ENCODE data around the gene DNM1L.

The DNM1L gene

DNA sequence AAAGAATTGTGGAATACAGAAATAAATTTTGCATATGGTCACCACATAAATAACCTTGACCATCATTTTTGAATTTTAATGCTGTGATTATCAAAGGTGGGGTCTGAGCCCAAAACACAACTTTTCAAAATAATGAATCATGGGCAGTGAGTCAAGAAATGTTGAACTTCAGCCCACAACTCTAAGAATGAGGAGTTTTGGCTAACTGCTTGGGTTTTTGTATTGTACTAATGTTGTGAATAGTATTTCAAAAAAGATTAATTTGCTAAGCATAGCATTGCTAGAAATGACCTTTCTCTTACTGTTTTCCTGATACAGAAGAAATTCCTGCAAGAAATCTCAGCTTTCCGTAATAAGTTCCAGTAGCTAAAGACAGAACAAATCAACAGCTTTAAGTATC, 101.0 kb downstream of the DNM1L start:
- no peaks in the 10 kb centered on the region for H3K4me1 ChIP-seq
- no peak for TF ChIP-seq CTCF (IDR thresholded peaks at IDR 0.05)
- no peak overlapping the region for H3K27ac ChIP-seq
- no peak for DNase-seq
- peaks cover 0 to 7% of the 10 kb centered on the region in 2 donors for H3K27me3 ChIP-seq
- intact Hi-C loops (cut with DNase I; ENCODE audit: low total_unique reads) = no loop called here
- no peaks in the 10 kb centered on the region for H3K9me3 ChIP-seq
- H3K4me3 ChIP-seq = no peak overlapping the region
- no peaks in the 10 kb centered on the region for H3K36me3 ChIP-seq

GRCh38 chr12:32783029-32783428, 103.9 kb downstream of the DNM1L start:
- no peak for TF ChIP-seq CTCF (IDR thresholded peaks at IDR 0.05)
- intact Hi-C loops (cut with DNase I; ENCODE audit: low total_unique reads) = no loop called here
- no peak overlapping the region for H3K4me3 ChIP-seq
- no peak overlapping the region for H3K27ac ChIP-seq
- H3K27me3 ChIP-seq = peaks cover 0 to 4% of the 10 kb centered on the region in 2 donors
- H3K36me3 ChIP-seq = no peaks in the 10 kb centered on the region
- H3K4me1 ChIP-seq = no peaks in the 10 kb centered on the region
- no peak for DNase-seq
- H3K9me3 ChIP-seq = no peaks in the 10 kb centered on the region

DNA sequence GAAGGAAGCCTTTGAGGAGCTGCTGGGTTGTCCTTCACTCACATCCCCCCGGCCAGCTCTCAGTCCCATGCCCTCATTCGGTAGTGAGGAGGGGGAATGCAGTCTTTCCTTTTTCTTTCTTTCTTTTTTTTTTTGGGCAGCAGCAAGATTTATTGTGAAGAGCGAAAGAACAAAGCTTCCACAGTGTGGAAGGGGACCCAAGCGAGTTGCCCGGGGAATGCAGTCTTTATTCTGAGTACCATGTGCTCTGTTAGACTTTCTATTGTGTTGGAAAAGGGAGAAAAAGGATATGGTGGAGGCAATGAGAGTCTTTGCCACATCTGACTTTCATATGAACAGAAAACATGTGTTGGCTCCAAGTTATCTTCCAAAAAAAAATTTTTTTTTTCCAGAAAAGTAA, 106.5 kb downstream of the DNM1L start:
- H3K4me1 ChIP-seq = no peaks in the 10 kb centered on the region
- intact Hi-C loops (cut with DNase I; ENCODE audit: low total_unique reads) = no loop called here
- H3K36me3 ChIP-seq = no peaks in the 10 kb centered on the region
- no peaks in the 10 kb centered on the region for H3K9me3 ChIP-seq
- no peak for DNase-seq
- H3K4me3 ChIP-seq = no peak overlapping the region
- no peaks in the 10 kb centered on the region for H3K27me3 ChIP-seq
- no peak overlapping the region for H3K27ac ChIP-seq
- no peak for TF ChIP-seq CTCF (IDR thresholded peaks at IDR 0.05)

- Histone ChIP-seq H3K36me3 (no peaks in the 10 kb centered on the region), H3K4me3 (no peak overlapping the region), H3K4me1 (no peaks in the 10 kb centered on the region), H3K27me3 (no peaks in the 10 kb centered on the region), H3K27ac (no peak overlapping the region), H3K9me3 (no peaks in the 10 kb centered on the region)
- intact Hi-C loops (cut with DNase I; ENCODE audit: low total_unique reads) = no loop called here
- TF ChIP-seq CTCF (IDR thresholded peaks at IDR 0.05) = no peak
- no peak for DNase-seq
These were observed 109.3 kb downstream of the DNM1L start for GRCh38 chr12:32788405-32788804.

- Histone ChIP-seq H3K27me3 (no peaks in the 10 kb centered on the region), H3K9me3 (no peaks in the 10 kb centered on the region), H3K4me3 (no peak overlapping the region), H3K4me1 (no peaks in the 10 kb centered on the region), H3K36me3 (no peaks in the 10 kb centered on the region), H3K27ac (no peak overlapping the region)
- intact Hi-C loops (cut with DNase I; ENCODE audit: low total_unique reads) = no loop called here
- no peak for DNase-seq
- TF ChIP-seq CTCF (IDR thresholded peaks at IDR 0.05) = no peak
These were observed 110.3 kb downstream of the DNM1L start for GRCh38 chr12:32789446-32789845.

GRCh38 chr12:32789916-32790315, 110.8 kb downstream of the DNM1L start:
- intact Hi-C loops (cut with DNase I; ENCODE audit: low total_unique reads) = no loop called here
- no peaks in the 10 kb centered on the region for H3K36me3 ChIP-seq
- DNase-seq = no peak

More at GRCh38 chr12:32789916-32790315, 110.8 kb downstream of the DNM1L start:
- H3K9me3 ChIP-seq = no peaks in the 10 kb centered on the region
- H3K27me3 ChIP-seq = no peaks in the 10 kb centered on the region
- no peak overlapping the region for H3K4me3 ChIP-seq
- H3K4me1 ChIP-seq = no peaks in the 10 kb centered on the region
- H3K27ac ChIP-seq = no peak overlapping the region
- no peak for TF ChIP-seq CTCF (IDR thresholded peaks at IDR 0.05)

All from tibial artery (tissue), 4 donors.